ENCODE data around the gene CARMIL1.
"Not testable (repeated sequence)": the region's sequence is repeated elsewhere in the genome, so short reads cannot be mapped to it uniquely, and the experiment has no call there.

The CARMIL1 gene

DNA sequence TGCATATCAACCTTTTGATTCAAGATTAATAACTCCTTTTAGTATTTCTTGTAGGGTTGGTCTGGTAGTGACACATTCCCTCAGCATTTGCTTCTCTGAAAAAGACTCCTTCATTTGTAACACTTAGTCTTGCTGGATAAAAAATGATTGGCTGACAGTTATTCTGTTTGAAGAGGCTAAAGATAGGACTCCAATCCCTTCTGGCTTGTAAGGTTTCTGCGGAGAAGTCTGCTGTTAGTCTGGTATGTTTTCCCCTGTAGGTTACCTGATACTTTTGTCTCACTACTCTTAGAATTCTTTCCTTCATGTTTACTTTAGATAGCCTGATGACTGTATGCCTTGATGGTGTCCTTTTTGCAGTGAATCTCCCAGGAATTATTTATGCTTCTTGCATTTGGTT, 96.0 kb downstream of the CARMIL1 start:
- DNase-seq: no peak

- DNase-seq: no peak
Measured at GRCh38 chr6:25377664-25378063, 98.5 kb downstream of the CARMIL1 start.

DNA sequence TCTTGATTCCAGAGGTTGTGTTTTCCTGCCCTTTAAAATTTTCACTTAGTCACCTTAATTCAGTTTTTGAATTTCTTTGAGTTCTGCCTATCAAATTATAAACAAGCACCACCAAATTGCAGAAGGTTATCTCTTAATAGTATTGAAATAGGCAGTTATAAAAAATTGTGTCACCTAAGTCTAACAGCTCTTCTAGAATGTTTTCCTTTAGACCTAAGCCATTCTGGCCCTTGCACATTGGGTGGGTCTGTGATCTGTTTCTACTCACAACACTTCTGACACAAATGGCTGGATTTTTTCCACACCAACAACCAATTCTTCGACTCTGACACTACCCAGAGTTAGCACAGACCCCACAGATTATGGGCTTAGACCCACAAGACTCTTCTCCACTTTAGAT, 101.9 kb downstream of the CARMIL1 start:
- DNase-seq: no peak

DNA sequence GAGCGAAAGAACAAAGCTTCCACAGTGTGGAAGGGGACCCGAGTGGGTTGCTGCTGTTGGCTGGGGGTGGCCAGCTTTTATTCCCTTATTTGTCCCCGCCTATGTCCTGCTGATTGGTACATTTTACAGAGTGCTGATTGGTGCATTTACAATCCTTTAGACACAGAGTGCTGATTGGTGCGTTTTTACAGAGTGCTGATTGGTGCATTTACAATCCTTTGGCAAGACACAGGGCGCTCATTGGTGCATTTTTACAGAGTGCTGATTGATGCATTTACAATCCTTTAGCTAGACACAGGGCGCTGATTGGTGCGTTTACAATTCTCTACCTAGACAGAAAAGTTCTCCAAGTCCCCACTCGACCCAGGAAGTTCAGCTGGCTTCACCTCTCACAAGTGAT, 103.3 kb downstream of the CARMIL1 start:
- DNase-seq: not testable (repeated sequence)

DNA sequence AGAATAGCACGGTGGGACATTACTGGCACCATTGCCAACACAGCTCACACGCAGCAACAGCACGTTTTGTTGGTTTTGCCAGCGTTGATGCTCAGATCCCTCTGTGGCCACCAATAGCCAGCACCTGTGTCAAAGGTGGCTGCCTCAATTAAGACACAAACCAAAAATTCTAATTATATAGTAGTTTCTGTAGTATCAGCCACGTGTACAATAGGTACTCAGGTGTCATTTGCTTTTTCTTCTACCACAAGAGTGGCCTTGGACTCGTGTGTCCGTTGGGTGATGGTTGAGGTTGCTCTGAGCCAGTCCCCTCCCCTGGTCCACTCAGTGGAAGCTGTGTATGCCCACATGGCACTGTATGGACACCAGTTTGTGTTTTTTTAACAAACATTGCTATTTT, 105.1 kb downstream of the CARMIL1 start:
- no peak for DNase-seq

GRCh38 chr6:25384967-25385366, 105.8 kb downstream of the CARMIL1 start:
- no peak for DNase-seq

GRCh38 chr6:25387483-25387882, 108.3 kb downstream of the CARMIL1 start:
- DNase-seq: no peak

GRCh38 chr6:25387911-25388310, 108.7 kb downstream of the CARMIL1 start:
- no peak for DNase-seq

GRCh38 chr6:25388776-25389175, 109.6 kb downstream of the CARMIL1 start:
- no peak for DNase-seq

- DNase-seq: no peak
Measured at GRCh38 chr6:25389471-25389870, 110.3 kb downstream of the CARMIL1 start.

DNA sequence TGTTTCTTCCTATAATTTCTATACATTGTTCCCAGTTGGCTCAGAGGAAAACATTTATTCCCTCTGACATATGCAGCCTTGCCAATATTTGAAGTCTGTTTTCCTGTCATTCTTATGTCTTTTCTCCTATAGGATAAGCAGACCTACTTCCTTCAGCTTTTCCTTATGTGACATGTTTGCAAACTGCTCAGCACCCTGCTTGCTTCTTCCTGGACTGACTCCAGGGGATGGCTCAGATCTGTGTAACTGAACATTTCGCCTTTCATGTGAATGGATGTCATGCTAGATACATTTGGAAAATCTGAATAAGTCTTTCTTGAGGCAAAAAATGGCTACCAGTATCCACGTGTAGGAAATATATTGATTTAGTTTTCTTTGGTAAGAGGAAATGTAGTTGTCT, 113.2 kb downstream of the CARMIL1 start:
- DNase-seq: no peak

- no peak for DNase-seq
Measured at GRCh38 chr6:25395731-25396130, 116.6 kb downstream of the CARMIL1 start.

- no peak for DNase-seq
Measured at GRCh38 chr6:25397406-25397805, 118.2 kb downstream of the CARMIL1 start.

- no peak for DNase-seq
Measured at GRCh38 chr6:25399885-25400284, 120.7 kb downstream of the CARMIL1 start.

DNA sequence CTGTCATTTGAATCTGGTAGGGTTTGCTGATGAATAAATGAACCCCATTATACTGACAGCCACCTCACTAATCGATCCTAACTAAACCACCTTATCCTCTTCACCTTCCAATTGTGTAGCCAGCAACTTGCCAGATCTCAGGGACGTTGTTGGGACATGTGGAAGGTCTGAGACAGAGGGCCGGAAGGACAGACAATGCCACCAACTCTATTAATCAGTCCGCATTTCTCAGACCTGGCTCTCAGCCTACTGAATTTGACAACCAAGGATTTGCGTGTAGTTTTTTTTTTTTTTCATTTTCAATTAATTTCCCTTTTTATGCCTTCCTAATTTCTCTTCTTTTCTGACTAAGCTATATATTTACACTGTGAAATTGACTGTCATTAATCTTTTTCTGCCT, 122.5 kb downstream of the CARMIL1 start:
- no peak for DNase-seq

- DNase-seq: no peak
Measured at GRCh38 chr6:25402125-25402524, 123.0 kb downstream of the CARMIL1 start.

DNA sequence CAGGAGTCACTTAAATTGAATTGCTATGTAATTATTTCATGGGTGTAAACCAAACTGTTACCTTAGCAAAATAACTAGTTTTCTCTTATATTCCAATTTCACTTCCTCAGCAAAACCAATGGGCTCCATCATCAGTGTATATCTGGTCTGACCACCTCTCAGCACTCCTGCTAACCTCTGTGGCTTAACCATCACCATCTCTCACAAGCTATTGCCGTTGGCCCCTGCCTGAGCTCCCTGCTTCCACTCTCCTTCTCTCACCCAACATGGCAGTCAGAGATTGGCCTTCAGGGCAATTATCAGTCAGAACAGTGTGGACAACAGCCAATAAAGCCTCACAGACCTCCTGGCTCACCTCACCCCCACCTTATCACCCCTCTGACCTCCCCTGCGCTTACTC, 124.0 kb downstream of the CARMIL1 start:
- no peak for DNase-seq

DNA sequence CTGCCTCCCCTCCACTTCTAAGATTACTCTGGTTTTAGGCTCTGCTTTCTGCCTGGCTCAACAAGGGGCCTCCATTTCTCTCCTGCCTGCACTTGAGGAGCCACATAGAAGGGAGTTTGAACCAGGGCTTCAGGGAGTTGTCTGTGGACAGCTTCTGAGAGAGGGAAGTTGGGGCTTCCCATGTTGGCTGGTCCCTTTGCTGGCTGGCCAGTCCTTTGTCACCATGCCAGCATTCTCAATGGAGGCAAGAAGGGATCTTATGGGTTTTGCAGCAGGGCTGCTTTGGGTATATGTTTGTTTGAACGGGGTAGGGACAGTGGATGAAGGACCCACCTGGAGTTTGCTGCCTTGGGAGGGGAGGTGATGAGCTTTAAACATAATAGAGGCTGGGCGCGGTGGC, 124.9 kb downstream of the CARMIL1 start:
- no peak for DNase-seq

DNA sequence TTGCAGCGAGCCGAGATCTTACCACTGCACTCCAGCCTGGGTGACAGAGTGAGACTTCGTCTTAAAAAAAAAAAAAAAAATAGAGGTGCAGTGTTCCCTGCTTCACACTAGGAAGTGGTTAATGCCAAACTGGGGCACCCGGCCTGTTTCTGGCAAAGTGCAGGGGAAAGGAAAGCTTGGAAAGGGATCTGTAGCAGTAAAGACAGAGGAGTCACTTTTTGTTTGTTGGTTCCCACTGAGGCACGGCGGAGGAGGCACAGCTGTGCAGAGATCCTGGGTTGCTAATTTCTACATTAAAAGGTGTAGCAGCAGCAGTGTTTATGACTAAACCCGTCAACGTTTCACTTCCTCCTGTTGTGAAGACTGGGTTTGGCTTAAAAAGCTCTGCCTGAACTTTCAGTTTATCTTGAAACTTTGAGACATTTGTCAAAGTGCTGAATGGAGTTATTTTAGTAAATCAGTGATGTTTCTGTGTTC, 125.6 kb downstream of the CARMIL1 start:
- DNase-seq: no peak

GRCh38 chr6:25405442-25405841, 126.3 kb downstream of the CARMIL1 start:
- no peak for DNase-seq

- DNase-seq: no peak
Measured at GRCh38 chr6:25407431-25407830, 128.3 kb downstream of the CARMIL1 start.

DNA sequence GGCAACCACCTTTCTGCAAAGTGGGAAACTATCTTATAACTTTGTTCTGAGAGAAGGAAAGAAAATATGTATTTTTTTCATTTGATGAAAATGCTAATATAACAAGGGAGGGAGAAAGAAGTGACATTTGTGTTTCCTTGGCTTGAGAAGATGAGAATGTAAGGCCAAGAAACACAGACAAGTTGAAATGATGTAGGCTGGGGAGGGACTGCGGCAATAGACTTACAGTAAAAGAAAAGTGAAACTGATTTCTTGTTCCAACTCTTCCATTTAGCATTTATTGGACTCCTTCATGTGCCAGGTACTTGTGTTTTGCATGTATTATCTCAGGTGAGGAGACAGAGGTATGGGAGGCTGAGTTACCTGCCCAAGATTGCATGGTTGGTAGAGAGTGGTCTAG, 130.9 kb downstream of the CARMIL1 start:
- no peak for DNase-seq

DNA sequence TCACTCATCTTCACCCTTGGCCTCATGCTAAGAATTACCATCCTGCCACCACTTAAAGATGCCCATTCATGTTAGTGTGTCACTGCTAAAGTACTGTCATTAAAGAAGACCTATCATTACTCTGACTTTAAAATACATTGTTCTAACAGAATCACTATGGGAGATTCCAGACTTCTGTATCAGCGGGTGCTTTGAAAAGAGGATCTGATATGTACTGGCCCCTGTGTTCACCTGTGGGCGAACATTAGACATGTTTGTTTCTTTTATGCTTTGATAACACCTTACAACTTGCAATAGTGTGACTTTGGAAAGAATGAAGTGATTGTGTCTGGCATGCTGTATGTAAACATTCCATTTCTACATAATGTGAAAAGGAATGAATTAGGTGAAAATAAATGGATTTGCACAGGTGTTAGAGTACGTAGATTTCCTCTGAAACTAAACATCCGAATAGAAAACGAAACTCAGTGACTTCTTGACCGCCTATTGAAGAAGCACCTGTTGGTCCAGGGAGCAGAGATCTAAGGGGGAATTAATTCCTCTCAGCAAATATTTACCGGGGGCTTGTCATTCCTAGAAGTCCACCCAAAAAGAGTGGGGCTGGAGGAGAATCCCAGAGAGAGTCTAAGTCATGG, 132.3 kb downstream of the CARMIL1 start:
- DNase-seq: no peak

- DNase-seq: no peak
Measured at GRCh38 chr6:25413207-25413905, 134.2 kb downstream of the CARMIL1 start.

DNA sequence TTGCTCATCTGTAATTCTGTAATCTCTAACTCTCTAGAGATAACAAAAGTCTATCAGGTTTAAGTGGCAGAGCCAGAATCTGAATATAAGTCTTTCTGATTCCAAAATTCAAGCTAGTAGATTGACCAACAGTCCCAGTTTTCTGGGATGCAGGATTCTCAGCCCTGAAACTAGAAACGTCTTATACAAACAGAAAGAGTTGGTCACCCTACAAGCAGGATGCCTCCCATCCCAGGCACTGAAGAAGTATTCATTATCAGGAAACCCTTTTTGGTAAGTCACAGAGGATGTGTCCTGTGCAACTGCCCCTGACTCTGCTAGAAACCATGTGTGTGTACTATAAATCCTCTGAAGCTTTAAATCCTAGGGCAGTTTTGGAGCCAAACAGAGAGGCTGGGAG, 135.0 kb downstream of the CARMIL1 start:
- DNase-seq: no peak
